Fibroblast of mammary gland (primary cell): Measurements from ENCODE around the gene PXN.
"Not testable (repeated sequence)": the region's sequence is repeated elsewhere in the genome, so short reads cannot be mapped to it uniquely, and the experiment has no call there.

Experiments
- DNase-seq: peaks from one replicate; pipeline ENCODE4 v3.0.0-alpha.2; 2010; ENCODE audit warnings: low read depth
- H3K4me3 ChIP-seq: 2 replicates; pipeline ENCODE4 v1.5.1; 2011; ENCODE audit warnings: low read depth, mild to moderate bottlenecking, low read length, moderate library complexity; ENCODE audit not compliant: control insufficient read depth
- TF ChIP-seq, protein P1 (sequence below): conservative IDR thresholded peaks from 2 replicates; pipeline ENCODE4 v1.5.1; 2011; ENCODE audit warnings: low read depth, low read length, inconsistent platforms; ENCODE audit not compliant: control insufficient read depth, insufficient read depth

The PXN gene

GRCh38 chr12:120211243-120211903 lies 54.2 kb downstream of the PXN start:
- TF ChIP-seq, protein P1, sequence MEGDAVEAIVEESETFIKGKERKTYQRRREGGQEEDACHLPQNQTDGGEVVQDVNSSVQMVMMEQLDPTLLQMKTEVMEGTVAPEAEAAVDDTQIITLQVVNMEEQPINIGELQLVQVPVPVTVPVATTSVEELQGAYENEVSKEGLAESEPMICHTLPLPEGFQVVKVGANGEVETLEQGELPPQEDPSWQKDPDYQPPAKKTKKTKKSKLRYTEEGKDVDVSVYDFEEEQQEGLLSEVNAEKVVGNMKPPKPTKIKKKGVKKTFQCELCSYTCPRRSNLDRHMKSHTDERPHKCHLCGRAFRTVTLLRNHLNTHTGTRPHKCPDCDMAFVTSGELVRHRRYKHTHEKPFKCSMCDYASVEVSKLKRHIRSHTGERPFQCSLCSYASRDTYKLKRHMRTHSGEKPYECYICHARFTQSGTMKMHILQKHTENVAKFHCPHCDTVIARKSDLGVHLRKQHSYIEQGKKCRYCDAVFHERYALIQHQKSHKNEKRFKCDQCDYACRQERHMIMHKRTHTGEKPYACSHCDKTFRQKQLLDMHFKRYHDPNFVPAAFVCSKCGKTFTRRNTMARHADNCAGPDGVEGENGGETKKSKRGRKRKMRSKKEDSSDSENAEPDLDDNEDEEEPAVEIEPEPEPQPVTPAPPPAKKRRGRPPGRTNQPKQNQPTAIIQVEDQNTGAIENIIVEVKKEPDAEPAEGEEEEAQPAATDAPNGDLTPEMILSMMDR, result no peak

GRCh38 chr12:120209851-120210250 lies 55.7 kb downstream of the PXN start:
- no peak overlapping the region for H3K4me3 ChIP-seq
- no peak for DNase-seq
- TF ChIP-seq, protein P1, result no peak

More at GRCh38 chr12:120211243-120211903, 54.2 kb downstream of the PXN start:
- no peak for DNase-seq
- no peak overlapping the region for H3K4me3 ChIP-seq

GRCh38 chr12:120207227-120207626 lies 58.3 kb downstream of the PXN start:
- no peak for DNase-seq
- TF ChIP-seq, protein P1, result no peak
- H3K4me3 ChIP-seq, result no peak overlapping the region

DNA sequence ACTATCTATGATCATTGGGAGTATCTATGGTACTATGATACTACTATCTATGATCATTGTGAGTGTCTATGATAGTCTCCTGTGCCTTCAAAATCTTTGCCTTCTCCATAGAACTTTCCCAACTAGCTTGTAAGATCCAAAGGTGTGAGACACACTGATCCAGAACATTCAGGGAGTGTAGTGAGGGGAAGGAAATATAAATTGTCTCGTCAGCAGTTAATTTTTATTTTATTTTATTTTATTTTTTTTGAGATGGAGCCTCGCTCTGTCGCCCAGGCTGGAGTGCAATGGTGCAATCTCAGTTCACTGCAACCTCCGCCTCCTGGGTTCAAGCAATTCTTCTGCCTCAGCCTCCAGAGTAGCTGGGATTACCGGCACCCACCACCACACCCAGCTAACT lies 58.7 kb downstream of the PXN start:
- not testable (repeated sequence) for DNase-seq, H3K4me3 ChIP-seq

DNA sequence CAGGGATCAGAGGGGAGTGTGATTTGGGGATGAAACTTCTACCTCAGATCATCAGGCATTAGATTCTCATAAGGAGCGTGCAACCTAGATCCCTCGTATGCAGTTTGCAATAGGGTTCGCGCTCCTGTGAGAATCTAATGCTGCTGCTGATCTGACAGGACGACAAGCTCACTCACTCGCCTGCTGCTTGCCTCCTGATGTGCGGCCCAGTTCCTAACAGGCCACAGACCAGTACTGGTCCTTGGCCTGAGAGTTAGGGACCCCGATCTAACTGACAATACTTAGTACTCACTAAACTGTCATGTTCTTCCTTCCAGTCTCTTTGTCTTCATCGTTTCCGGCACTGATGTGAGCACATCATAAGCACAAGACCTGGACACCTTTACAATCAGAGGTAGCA lies 59.3 kb downstream of the PXN start:
- H3K4me3 ChIP-seq, result no peak overlapping the region
- no peak for DNase-seq
- TF ChIP-seq, protein P1, result no peak

- DNase-seq, result no peak
- TF ChIP-seq, protein P1, result no peak
Observed at GRCh38 chr12:120204171-120204570, 61.4 kb downstream of the PXN start.

DNA sequence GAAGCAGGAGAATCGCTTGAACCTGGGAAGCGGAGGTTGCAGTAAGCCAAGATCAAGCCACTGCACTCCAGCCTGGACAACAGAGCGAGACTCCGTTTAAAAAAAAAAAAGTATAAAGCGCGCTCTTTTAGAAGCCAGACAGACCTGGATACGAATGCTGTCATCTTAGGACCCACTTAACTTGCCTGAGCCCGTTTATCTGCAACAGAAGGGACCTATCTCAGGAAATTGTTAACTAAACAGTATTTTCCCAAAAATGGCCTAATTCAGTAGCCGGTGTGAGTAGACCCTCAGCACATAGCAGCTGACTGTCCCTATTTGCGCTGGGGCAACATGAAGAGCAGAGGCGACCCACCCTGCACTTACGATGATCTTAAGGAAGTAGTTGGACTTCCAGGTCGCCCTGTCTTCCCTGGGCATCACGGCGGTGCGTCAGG lies 65.1 kb downstream of the PXN start:
- TF ChIP-seq, protein P1, result no peak
- no peak for DNase-seq
- peak overlapping the region; percentile 100 for H3K4me3 ChIP-seq

More at GRCh38 chr12:120204171-120204570, 61.4 kb downstream of the PXN start:
- H3K4me3 ChIP-seq, result no peak overlapping the region
